ENCODE measurements around the gene DIPK1A. TPM values are rescaled to one million over a fixed set of nuclear protein-coding genes. Genes with fewer than 3 reads are reported as not detected.

DIPK1A gene
- total RNA-seq, 1 experiment from 2014 or later = 25.7 TPM

DNA sequence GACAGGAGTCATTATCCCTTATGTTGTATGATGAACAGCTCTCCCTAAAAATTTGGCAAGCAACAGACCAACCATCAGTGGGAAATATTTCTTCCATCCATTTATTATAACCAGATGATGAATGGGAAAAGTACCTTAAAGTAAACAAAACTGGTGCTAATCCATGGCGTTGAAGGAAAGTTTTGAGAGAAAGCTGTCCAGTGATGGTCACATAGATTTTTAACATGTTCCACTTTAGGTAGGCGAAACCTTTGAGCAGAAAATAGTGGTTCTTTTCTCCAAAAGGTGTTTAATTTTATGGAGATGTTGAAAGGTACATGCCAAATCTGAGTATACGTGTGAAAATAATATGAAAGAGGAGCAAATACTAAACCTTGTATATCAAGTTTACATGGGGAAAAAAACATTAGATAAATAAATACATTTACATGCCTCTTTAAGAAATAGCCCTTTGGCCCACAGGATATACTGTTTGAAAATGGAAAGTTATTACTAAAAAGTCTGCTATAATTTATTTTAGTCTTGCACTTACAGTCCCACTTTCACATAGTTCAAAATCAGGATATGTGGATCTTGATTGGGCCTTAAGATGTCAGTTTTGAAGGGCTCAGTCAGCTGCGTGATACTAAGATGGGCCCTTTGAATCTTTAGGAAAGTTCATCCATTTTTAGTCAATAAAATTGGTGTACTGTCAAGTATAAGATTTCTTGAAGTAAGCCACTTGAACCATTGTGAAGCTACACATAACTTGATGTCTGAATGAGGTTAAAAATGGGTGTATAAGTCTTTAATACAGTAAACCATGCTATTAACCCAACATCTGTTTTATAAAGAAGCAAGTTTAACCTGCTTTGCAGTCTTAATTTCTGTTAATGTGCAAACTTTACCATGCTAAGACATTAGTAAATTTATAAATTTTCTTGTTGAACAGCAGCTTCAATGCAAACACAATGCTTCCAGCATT lies 118.9 kb downstream of the DIPK1A start:
- DNase-seq (ENCODE audit: low spot score) = no peak

DNA sequence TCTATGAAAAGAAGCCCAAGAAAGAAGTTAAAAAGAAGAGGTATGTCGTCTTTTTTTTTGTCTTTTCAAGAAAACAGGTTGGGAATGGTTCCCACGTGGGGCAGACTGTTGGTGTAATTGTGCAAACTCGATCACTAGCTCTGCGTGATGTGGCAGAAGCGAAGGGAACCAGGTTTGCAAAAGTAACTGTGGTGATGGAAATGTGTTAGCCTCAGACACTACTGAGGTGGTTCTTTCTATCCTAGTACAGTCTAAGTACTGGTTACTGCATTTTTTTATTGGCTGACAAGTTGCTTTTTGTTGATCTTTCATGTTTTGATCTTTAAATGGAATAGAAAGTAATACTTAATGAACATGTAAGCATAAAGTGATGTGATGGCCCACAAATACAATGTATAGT lies 120.7 kb downstream of the DIPK1A start:
- no peak for DNase-seq (ENCODE audit: low spot score)

DNA sequence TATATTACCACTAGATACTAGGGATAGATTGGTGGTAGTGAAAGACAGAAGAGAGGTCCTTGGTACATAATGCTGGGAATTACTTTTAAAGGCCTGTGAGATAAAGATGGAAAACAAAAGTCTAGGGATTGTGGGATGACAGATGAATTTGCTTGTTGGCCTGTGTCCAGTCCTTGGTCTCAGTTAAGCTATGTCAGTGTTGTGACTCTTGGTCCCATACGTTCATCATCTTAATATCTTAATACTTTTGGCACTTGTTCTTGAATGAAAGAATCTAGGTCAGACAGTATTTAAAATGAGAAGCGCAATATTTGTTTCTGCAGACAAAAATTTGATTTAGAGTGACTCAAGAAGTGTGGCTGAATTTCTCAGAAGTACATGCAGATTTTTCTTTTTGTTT lies 121.8 kb downstream of the DIPK1A start:
- DNase-seq (ENCODE audit: low spot score) = no peak

DNA sequence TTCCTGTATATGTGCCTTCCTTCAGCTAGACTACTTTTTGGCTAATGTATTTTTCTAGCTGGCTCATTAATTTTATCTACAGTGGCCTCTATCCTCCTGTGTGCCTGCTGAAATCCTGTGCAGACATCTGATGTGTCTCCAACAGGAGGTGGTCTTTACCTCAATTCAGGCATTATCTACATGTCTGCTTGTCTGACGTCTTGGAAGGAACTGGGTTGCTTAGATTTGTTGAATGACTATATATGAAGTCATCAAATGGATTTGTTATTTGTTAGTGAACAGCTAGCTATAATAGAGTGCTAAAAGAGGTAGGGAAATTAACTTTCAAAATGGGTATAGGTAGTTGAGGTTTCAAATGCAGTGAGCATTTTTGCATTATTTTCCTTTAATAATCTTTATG lies 122.7 kb downstream of the DIPK1A start:
- no peak for DNase-seq (ENCODE audit: low spot score)

DNA sequence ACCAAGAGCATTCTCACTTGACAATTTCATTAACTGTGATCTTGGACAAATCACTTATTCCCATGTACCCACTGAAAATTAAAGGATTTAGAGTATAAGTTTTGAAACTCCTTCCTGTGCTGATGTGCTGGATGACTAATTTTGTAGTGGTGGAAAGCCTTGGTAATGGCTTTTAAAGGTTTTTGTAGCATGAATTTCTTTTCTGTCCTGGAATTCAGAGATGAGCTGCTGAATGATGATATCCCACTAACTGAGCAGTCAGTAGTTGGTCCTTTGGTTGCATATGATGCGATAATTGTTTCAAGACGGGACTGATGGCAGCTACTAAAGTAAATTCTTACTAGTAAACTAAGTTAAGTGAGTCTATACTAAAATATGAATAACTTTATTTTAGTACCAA lies 124.2 kb downstream of the DIPK1A start:
- no peak for DNase-seq (ENCODE audit: low spot score)

DNA sequence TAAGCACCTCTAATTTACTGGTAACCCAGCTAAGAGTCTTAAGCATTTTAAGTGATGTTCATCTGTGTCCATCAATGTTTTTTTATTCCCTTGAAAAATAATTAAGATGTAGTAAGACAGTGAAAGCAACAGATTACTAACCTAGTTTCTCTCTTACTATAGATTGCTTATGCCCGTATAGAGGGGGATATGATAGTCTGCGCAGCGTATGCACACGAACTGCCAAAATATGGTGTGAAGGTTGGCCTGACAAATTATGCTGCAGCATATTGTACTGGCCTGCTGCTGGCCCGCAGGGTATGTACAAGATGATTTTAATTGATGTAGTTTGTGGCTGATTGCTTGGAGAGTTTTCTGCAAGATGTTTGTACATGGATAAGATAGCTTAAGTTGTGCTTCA lies 126.6 kb downstream of the DIPK1A start:
- no peak for DNase-seq (ENCODE audit: low spot score)

DNA sequence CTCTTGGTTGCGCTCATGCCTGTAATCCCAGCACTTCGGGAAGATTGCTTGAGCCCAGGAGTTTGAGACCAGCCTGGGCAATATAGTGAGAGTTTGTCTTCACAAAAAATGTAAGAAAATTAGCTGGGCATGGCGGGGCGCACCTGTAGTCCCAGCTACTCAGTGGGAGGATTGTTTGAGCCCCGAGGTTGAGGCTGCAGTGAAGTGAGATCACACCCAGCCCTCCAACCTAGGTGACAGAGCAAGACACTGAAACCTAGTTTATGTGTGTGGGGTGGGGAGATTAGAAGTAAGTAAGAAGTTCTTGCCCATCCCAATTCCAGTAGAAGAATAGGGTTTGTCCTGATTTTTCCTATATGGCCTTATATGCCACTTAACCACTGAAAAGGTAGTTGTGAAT lies 127.4 kb downstream of the DIPK1A start:
- DNase-seq (ENCODE audit: low spot score) = no peak

DNA sequence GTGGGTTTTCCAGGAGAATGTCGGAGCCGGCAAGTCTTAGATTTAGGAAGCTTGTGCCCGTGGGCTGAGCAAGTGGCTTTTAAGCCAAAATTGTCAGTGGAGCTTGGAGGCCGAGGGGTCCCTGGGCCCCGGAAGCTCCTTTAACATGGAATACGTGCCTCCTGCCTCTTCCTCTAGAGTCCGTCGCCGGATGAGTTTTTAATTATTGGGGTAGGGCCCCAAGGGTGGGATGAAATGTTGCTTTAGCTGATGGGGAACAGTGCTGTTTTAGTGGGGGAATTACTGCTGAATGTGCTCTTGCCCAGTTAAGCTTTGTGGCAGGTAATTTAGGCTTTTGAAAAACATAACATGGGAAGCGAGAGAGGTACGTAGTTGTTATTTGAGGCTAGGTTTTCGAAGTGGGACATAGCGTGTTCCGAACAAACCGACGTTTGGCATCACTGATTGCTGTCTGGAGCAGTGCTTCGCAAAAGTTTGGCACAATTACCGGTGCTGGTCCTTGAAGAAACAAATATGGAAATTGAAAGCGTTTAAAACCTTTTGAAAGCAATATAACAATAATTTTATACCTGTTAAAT lies 128.6 kb downstream of the DIPK1A start:
- DNase-seq (ENCODE audit: low spot score) = no peak

DNA sequence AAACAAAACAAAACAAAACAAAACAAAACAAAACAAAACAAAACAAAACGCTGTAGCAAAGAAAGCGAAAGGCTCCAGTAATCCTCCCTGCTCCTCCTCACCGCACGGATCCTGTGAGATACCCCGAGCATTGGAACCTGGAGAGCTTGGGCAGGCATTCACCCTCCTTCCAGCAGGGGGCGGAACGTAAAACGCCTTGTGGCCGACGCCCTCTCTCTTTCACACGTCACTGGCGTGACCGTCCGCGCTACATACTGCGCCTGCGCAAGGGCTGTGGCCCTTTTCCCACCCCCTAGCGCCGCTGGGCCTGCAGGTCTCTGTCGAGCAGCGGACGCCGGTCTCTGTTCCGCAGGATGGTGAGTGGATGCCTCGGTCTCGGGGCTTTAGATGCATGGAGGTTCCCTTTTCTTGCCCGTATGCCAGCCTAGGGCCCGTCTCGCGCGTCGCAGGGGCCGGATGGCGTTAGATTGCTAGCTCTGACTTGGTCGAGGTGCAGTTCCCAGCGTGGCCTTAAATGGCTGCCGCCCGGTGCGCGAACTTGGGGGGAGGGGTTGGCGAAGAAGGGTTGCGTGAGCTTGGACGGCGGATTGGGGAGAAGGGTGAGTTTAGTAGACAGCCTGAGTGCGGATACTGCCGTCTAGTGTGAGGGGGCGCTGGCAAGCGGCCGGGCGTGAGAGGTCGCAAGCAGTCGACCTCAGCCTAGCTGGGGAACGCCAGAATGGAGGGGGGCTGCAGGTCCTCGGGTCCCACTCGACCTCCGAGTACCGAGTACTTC lies 129.3 kb downstream of the DIPK1A start, which contains the start of gene RPL5:
TSS of gene RPL5 (plus strand) at position 279 of the 775 bp plus-strand sequence. CDS start at position 354, 75 bp downstream.
- DNase-seq (ENCODE audit: low spot score) = peak; percentile 93

DNA sequence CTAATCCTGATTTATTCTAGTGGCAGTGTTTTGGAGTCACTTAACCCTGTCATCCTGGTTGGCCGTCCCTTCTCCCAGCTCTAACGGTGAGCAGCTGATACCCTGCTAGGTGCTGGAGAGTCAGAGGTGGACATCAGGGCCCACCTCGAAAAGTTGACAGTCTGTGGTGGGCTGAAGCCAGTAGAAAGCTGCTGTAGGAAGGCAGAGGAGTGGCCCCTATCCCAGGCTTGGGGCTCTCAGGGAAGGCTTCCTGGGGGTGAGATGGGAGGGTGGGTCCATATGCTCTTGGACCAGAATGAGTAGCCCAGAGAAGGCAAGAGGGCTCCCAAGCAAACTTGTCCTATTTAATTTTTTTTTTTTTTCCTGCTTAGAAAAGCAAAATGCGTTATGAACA lies 129.9 kb downstream of the DIPK1A start:
- DNase-seq (ENCODE audit: low spot score) = no peak

DNA sequence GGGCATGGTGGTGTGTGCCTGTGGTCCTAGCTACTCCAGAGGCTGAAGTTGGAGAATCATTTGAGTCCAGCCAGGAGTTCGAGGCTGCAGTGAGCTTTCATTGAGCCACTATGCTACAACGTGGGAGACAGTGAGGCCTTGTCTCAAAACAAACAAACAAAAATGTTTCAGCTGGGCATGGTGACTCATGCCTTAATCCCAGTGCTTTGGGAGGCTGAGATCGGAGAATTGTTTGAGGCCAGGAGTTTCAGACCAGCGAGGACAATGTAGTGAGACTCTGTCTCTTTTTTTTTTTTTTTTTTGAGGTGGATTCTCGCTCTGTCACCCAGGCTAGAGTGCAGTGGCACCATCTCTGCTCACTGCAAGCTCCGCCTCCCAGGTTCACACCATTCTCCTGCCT lies 134.5 kb downstream of the DIPK1A start:
- DNase-seq (ENCODE audit: low spot score) = peak; percentile 43

DNA sequence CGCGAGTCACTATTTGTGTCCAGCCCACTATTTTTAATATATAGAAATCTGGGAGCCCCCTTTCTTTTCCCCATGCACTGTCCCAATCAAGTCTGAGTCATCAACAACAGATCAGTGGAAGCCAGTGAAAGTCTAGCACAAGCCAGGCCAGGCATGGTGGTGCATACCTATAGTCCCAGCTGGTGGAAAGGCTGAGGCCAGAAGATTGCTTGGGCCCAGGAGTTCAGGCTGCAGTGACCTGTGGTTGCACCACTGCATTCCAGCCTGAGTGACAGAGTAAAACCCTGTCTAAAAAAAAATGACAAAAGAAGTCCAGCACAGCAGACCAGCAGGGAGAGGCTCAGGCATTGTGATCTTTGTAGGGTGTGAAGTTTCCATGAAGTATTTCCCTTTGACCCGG lies 138.4 kb downstream of the DIPK1A start:
- DNase-seq (ENCODE audit: low spot score) = peak; percentile 8

DNA sequence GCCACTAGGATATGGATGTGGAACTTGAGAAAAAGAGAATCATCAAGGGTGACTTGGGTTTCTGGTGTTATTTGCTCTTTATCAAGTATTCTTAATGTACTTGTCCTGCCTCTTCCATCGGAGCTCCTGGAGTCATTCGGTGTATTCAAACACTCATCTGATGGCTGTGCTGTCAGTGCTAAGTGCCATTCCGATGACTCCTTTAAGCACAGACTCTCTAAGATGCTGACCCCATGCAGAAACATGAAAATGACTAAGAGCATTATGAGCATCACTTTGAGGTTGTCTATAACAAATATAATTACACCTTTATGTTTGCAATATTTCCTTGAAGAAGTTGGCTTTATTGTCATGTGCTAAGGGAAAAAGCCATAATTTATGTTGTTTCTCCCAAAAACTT lies 140.7 kb downstream of the DIPK1A start:
- no peak for DNase-seq (ENCODE audit: low spot score)

DNA sequence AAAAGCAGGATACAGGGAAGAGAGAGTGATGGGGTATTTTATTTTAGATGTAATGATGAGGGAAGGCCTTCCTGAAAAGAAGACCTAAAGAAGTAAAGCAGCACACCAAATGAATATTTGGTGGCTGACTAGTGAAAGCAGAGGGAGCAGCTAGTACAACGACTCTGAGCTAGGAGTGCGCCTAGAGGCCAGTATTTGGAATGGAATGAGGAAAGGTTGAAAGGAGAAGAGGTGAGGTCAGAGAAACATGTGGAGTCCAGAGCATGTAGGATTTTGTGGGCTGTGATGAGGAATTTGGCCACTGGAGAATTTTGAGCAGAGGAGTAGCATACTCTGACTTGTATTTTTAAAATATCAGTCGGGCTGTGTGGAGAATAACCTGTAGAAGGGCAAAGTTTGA lies 141.2 kb downstream of the DIPK1A start:
- no peak for DNase-seq (ENCODE audit: low spot score)

DNA sequence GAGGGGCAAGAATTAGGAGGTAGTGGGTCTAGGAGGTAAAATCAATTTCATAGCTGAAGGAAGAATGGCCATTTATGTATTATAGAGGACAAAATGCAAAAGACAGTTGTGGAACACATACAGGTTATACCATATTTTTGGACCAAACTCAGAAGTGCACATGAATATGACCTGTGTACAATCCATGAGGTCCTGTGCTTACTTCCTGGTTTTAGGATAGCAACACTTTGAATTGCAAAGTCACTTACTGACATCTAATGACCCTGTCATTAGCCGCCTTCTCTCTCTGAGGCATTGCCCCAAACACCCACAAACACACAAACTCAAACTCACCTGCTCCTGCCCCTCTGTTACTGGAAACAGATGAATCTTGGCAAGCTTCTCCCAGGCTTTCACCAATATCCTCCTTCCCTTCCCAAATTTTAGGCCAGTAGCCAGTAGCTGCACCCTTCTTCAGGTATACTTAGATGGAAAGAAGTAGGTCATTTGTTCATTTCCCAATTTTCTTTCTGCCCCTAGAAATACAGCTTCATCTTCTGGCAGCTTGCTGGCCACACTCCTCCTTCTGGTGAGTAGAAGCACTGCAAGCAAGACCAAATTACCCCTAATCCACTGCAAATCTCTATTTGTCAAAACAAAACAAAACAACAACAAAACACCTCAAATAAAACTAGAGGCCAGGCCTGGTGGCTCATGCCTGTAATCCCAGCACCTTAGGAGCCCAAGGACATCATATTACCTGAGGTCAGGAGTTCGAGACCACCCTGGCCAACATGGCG lies 143.1 kb downstream of the DIPK1A start:
- DNase-seq (ENCODE audit: low spot score) = peak; percentile 17

DNA sequence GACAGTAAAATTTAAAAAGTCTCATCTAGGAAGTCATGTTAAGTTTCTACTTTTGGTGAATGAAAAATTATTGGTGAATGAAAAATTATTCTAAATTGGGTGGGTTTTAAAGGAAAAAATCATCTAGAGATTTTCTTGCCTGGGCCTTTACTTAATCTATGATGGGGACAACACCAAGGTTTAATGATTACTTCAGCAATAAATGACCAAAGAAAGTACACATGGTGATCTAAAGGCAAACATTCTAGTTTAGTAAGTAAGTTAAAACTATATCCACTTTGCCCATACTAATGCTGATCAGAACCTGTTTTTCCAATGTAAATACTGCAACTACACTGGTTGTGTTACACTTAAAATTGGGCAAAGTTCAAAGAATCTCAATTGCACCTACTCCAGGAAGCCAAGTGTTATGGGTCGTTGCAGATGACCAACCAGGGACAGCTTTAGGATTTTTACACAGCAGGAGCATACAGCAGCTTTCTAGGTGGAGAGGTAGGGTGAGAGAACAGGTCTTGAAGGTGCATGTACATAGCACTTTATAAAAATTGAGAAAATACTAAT lies 144.0 kb downstream of the DIPK1A start:
- no peak for DNase-seq (ENCODE audit: low spot score)

DNA sequence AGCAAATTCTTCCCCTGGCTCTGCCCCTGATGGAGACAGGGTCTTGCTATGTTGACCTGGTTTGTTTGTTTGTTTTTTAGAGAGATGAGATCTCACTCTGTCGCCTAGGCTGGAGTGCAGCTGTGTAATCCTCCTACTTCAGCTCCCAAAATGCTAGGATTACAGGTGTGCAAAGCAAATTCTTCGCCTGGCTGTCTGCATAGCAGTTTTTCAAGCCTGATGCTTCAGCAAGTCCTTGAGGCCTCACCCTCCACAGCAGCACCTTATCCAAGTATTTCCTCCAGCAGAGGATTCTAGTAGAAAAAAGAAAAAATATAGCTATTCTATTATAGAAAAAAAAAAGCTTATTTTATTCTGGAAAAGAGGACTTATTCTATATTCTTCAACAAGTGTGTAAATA lies 144.5 kb downstream of the DIPK1A start:
- DNase-seq (ENCODE audit: low spot score) = no peak

DNA sequence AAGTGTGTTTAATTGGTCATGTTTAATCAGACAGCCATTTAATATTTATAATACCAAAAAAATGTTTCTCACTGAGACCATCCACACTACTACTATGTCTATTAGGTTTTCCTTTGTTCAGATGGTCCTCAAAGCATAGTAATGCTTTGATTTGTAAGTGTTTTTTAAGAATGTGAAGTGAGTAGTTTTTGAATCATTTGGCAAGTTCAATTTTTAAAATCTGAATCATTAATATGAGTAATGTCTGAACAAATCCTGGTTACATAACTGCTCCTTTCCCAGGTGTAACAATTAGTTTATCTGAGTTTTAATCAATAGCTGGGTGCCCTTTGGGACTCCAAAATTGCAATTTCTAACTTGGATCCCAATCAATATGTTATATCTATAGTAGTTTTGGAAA lies 152.9 kb downstream of the DIPK1A start:
- no peak for DNase-seq (ENCODE audit: low spot score)

DNA sequence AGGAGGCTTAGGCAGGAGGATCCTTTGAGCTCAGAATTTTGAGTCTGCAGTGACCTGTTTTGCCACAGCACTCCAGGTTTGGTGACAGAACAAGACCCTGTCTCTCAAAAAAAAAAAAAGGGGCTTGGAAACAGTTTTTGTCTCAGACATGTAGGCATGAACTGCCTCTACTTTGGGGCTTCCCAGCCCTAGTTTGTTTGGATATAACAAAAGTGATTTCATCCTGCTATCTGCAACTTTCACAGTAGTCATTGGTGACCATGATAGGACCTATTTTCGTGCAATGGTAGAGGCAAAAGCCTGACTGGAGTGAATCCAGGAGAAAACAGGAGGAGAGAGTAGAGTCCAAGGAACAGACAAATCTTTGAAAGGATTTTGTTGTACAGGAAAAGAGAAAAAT lies 156.0 kb downstream of the DIPK1A start:
- DNase-seq (ENCODE audit: low spot score) = no peak

DNA sequence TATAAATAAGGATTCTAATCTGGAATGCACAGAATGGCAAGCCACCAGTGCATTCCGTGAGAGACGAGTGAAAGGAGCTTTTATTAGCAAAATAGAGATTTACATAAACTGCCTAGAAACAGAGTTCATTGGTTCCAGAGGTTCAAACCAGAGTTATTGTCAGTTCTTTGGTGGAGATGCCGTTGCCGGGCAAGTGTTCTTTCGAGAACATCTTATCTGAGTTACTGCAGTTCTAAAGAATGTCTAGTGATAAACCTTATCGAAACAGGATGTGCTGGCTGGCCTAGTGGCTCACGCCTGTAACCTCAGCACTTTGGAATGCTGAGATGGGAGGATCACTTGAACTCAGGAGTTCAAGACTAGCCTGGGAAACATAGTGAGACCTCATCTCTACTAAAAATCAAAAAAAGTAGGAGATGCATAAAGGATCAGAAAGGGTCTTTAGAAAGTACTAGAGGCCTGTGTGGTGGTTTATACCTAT lies 156.5 kb downstream of the DIPK1A start:
- peak; percentile 88 for DNase-seq (ENCODE audit: low spot score)
